GM18858 (cell line): Measurements from ENCODE around the gene VIPR1.
"Not testable (repeated sequence)": the region's sequence is repeated elsewhere in the genome, so short reads cannot be mapped to it uniquely, and the experiment has no call there.

Experiments used
- ATAC-seq: cut with Tn5 transposase; IDR thresholded peaks from one replicate; pipeline ENCODE4 v1.9.1; 2021; ENCODE audit not compliant: unreplicated experiment

Gene VIPR1

GRCh38 chr3:42569593-42570142 lies 67.2 kb downstream of the VIPR1 start:
- no peak for ATAC-seq

DNA sequence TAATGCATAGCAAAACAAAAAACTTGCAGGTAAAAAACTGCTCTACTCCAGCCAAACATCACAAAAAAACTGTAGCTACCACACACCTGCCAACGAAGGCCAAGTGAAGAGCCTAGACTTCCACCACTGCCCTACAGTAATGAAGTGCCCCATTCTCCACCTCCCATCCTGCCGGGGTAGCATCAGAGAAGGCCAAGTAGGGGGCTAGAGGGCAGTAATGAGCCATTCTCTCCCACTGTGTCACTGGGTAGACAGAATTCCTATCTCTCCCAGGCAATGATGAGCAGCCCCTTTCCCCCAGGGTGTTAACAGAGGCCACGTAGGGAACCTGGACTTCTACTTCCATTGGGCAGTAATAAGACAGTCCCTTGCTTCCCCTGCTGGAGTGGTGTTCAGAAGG lies 69.8 kb downstream of the VIPR1 start:
- ATAC-seq, result no peak

DNA sequence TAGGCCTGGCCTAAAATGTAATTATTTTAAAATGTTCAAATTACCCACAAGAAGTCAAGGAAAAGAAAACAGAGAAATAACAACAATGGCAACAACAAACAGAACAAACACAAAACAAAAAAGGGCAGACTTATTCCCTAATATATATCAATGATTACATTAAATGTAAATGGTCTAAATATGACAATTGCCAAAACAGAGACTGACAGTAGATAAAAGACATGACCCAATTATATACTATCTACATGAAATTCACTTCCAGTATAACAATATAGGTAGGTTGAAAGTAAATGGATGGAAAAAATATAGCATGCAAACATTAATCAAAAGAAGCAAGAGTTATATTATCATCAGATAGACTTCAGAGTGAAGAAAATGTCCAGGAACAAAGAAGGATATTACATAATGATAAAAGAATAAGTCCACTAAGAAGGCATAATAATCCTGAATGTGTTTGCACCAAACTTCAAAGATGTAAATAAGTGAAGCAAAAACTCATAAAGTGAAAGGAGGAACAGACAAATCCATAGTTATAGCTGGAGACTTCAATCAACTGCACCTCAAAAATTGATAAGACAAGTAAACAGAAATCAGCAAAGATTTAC lies 72.8 kb downstream of the VIPR1 start:
- ATAC-seq, result no peak

DNA sequence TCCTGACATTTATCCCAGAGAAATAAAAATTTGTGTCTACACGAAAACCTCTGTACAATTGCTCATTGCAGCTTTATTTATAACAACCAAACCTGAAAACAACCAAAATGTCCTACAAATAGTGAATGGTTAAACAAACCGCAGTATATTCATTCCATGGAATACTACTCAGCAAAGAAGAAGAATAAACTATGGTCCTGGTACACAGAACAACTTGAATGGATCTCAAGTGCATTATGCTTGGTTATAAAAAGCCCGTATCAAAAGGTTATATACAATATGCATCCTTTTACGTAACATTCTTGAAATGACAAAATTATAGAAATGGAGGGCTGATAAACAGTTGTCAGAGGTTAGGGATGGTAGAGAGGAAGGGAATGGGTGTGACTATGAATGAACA lies 75.6 kb downstream of the VIPR1 start:
- no peak for ATAC-seq

DNA sequence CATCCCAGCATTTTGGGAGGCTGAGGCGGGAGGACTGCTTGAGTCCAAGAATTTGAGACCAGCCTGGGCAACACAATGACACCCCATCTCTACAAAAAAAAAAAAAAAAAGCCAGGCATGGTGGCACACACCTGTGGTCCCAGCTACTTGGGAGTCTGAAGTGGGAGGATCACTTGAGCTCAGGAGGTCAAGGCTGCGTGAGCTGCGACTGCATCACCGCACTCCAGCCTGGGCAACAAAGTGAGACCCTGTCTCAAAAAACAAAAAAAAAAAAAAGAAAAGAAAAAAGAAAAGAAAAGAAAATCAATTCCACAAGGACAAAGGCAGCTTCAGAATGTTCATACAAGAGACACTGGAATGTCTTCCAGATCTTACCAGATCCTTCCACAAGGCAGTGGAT lies 76.9 kb downstream of the VIPR1 start:
- ATAC-seq, result not testable (repeated sequence)

DNA sequence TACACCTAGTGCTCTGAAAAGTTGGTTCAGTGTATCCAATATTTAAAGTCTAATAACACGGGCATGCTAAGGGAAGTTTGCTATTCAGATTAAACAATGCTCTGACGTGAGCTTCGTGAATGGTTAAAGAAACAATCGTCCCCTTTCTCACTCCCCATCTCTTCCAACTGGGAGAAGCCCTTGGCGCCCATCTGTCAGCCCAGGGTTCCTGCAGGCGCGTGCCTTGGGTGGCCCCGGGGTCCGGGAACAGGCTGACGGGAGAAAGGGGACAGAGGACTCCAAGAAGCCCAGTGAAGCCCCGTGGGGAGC lies 78.9 kb downstream of the VIPR1 start:
- no peak for ATAC-seq

- peak; percentile 68 for ATAC-seq
Observed at GRCh38 chr3:42581709-42582473, 79.4 kb downstream of the VIPR1 start, which contains the start of gene SEC22C. SEC22C (minus strand) TSS chr3:42581967; CDS start chr3:42569046, 12,921 bp downstream.

DNA sequence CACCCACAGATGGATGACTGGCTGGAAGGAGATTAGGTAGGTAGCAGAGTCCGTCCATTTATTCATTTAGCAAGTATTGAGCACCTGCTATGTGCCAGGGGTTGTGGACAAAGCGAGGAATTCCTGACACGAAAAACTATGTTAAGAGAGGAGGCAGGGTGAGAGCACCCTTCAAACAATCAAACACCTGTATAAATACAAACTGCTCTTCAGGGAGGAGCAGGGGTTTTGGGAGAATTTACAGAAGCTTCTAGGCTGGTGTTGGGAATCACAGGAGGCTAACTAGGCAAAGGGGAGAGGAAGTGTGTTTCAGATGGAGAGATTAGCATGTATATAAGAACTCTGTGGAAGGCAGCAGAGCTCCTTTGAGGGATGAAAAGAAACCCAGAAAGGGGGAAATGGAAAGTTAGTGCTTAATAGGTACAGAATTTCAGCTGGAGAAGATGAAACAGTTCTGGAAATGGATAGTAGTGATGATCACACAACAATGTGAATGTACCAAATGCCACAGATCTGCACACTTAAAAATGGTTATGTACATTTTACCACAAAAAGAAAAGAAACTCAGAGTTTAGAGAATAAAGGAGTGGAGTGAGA lies 80.1 kb downstream of the VIPR1 start:
- no peak for ATAC-seq
